Measurements from ENCODE around the gene CLSTN1.

CLSTN1 gene

DNA sequence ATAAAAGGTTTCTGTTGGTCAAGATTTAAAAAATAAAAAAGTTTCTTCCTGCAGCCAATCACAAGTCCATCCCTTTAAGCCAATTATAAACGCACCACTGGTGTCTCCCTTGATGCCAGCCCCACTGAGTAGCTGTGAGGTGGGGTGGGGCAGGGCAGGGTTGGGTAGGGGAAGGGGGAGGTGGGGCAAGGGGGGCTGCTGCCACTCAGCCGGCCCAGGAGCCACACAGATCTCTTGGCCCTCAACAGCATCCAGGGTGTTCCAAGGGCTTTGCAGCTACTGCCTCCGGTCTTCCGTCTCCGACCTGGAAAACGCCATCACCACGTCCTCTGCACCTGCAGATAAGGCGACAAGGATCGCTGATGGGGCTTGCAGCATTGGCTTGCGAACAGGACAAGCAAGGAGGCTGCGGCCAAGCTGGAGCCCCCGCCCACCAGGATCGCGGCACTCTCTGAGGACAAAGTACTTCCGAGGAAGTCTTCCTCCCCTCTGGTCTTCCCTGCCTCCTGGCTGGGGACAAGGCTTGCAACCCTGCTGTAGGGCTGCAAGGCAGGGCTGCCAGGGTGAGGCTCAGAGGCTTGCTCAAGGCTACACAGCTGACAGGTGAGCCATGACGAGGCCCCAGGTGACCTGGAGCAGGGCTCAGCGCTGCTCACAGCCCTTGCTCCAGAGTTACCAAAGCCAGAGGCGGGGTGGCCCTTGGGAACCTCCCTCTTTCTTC is 26.8 kb upstream of the CLSTN1 start:
- no peaks in the 10 kb centered on the region for H3K27me3 ChIP-seq (ENCODE audit: control insufficient read depth, insufficient read depth, low read length)
- peaks cover 8% of the 10 kb centered on the region; the same call in 1 of the 2 replicates for H3K36me3 ChIP-seq (ENCODE audit: control insufficient read depth, insufficient read depth, low read length)
- peak overlapping the region; percentile 15 for H3K4me3 ChIP-seq (ENCODE audit: low read depth, low read length)
- H3K9ac ChIP-seq (ENCODE audit: low read length), result no peak overlapping the region
- peaks cover 42% of the 10 kb centered on the region for H3K4me1 ChIP-seq (ENCODE audit: control insufficient read depth, insufficient read depth, low read length)
- H3K27ac ChIP-seq (ENCODE audit: low read depth, low read length), result no peak overlapping the region
- no peaks in the 10 kb centered on the region for H3K9me3 ChIP-seq (ENCODE audit: control insufficient read depth, insufficient read depth, low read depth, low read length)

GRCh38 chr1:9849691-9850441 is 26.1 kb upstream of the CLSTN1 start:
- peaks cover 8% of the 10 kb centered on the region; the same call in 1 of the 2 replicates for H3K36me3 ChIP-seq (ENCODE audit: control insufficient read depth, insufficient read depth, low read length)
- H3K4me3 ChIP-seq (ENCODE audit: low read depth, low read length), result no peak overlapping the region
- no peaks in the 10 kb centered on the region for H3K9me3 ChIP-seq (ENCODE audit: control insufficient read depth, insufficient read depth, low read depth, low read length)
- H3K27ac ChIP-seq (ENCODE audit: low read depth, low read length), result no peak overlapping the region
- no peak overlapping the region for H3K9ac ChIP-seq (ENCODE audit: low read length)
- no peaks in the 10 kb centered on the region for H3K27me3 ChIP-seq (ENCODE audit: control insufficient read depth, insufficient read depth, low read length)
- H3K4me1 ChIP-seq (ENCODE audit: control insufficient read depth, insufficient read depth, low read length), result peaks cover 42% of the 10 kb centered on the region

DNA sequence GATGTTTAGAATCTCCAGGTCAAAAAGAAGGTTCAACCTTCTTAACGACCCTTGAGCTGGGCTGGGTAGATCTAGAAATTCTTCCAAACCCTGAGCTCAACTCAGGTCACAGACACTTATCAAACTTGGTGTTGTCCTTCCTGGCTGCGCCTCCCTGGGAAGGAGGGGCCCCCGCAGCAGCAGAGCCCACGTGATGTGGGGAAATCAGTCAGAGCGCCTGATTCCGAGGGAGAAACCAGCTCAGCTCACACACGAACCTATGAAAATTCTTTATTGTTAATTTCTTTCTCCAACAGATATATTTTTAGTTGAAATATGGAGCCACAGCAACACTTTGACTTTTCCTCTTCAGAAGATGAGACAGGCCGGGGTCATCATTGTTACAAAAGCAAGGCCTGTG is 24.3 kb upstream of the CLSTN1 start:
- H3K27me3 ChIP-seq (ENCODE audit: control insufficient read depth, insufficient read depth, low read length), result no peaks in the 10 kb centered on the region
- no peaks in the 10 kb centered on the region for H3K36me3 ChIP-seq (ENCODE audit: control insufficient read depth, insufficient read depth, low read length)
- H3K27ac ChIP-seq (ENCODE audit: low read depth, low read length), result no peak overlapping the region
- no peaks in the 10 kb centered on the region for H3K9me3 ChIP-seq (ENCODE audit: control insufficient read depth, insufficient read depth, low read depth, low read length)
- H3K4me1 ChIP-seq (ENCODE audit: control insufficient read depth, insufficient read depth, low read length), result peaks cover 46% of the 10 kb centered on the region
- H3K4me3 ChIP-seq (ENCODE audit: low read depth, low read length), result no peak overlapping the region
- H3K9ac ChIP-seq (ENCODE audit: low read length), result no peak overlapping the region

- Histone ChIP-seq H3K9ac (ENCODE audit: low read length) (no peak overlapping the region), H3K36me3 (ENCODE audit: control insufficient read depth, insufficient read depth, low read length) (no peaks in the 10 kb centered on the region), H3K27ac (ENCODE audit: low read depth, low read length) (no peak overlapping the region), H3K4me1 (ENCODE audit: control insufficient read depth, insufficient read depth, low read length) (peaks cover 44% of the 10 kb centered on the region), H3K4me3 (ENCODE audit: low read depth, low read length) (peak overlapping the region; percentile 30; the same call in 1 of the 2 replicates), H3K9me3 (ENCODE audit: control insufficient read depth, insufficient read depth, low read depth, low read length) (no peaks in the 10 kb centered on the region), H3K27me3 (ENCODE audit: control insufficient read depth, insufficient read depth, low read length) (no peaks in the 10 kb centered on the region)
Measured at GRCh38 chr1:9847269-9847668, 23.5 kb upstream of the CLSTN1 start.

- peak overlapping the region; percentile 30 for H3K4me3 ChIP-seq (ENCODE audit: low read depth, low read length)
- no peaks in the 10 kb centered on the region for H3K36me3 ChIP-seq (ENCODE audit: control insufficient read depth, insufficient read depth, low read length)
- no peak overlapping the region for H3K27ac ChIP-seq (ENCODE audit: low read depth, low read length)
- H3K4me1 ChIP-seq (ENCODE audit: control insufficient read depth, insufficient read depth, low read length), result peaks cover 43% of the 10 kb centered on the region
- no peaks in the 10 kb centered on the region for H3K9me3 ChIP-seq (ENCODE audit: control insufficient read depth, insufficient read depth, low read depth, low read length)
- no peaks in the 10 kb centered on the region for H3K27me3 ChIP-seq (ENCODE audit: control insufficient read depth, insufficient read depth, low read length)
- no peak overlapping the region for H3K9ac ChIP-seq (ENCODE audit: low read length)
Measured at GRCh38 chr1:9846611-9847171, 22.9 kb upstream of the CLSTN1 start.

GRCh38 chr1:9845914-9846313 is 22.1 kb upstream of the CLSTN1 start:
- Histone ChIP-seq H3K27ac (ENCODE audit: low read depth, low read length) (no peak overlapping the region), H3K27me3 (ENCODE audit: control insufficient read depth, insufficient read depth, low read length) (no peaks in the 10 kb centered on the region), H3K9ac (ENCODE audit: low read length) (no peak overlapping the region), H3K36me3 (ENCODE audit: control insufficient read depth, insufficient read depth, low read length) (no peaks in the 10 kb centered on the region), H3K9me3 (ENCODE audit: control insufficient read depth, insufficient read depth, low read depth, low read length) (peaks cover 4% of the 10 kb centered on the region; the same call in 1 of the 2 replicates), H3K4me3 (ENCODE audit: low read depth, low read length) (no peak overlapping the region), H3K4me1 (ENCODE audit: control insufficient read depth, insufficient read depth, low read length) (peaks cover 41% of the 10 kb centered on the region)

- no peak overlapping the region for H3K4me3 ChIP-seq (ENCODE audit: low read depth, low read length)
Measured at GRCh38 chr1:9844756-9845155, 21.0 kb upstream of the CLSTN1 start.

GRCh38 chr1:9844106-9844505 is 20.3 kb upstream of the CLSTN1 start:
- Histone ChIP-seq H3K27ac (ENCODE audit: low read depth, low read length) (no peak overlapping the region), H3K4me1 (ENCODE audit: control insufficient read depth, insufficient read depth, low read length) (peaks cover 36% of the 10 kb centered on the region), H3K4me3 (ENCODE audit: low read depth, low read length) (no peak overlapping the region)

More at GRCh38 chr1:9844756-9845155, 21.0 kb upstream of the CLSTN1 start:
- H3K9me3 ChIP-seq (ENCODE audit: control insufficient read depth, insufficient read depth, low read depth, low read length), result peaks cover 4% of the 10 kb centered on the region; the same call in 1 of the 2 replicates
- H3K9ac ChIP-seq (ENCODE audit: low read length), result no peak overlapping the region
- no peaks in the 10 kb centered on the region for H3K36me3 ChIP-seq (ENCODE audit: control insufficient read depth, insufficient read depth, low read length)
- H3K27ac ChIP-seq (ENCODE audit: low read depth, low read length), result no peak overlapping the region
- H3K4me1 ChIP-seq (ENCODE audit: control insufficient read depth, insufficient read depth, low read length), result peaks cover 36% of the 10 kb centered on the region
- H3K27me3 ChIP-seq (ENCODE audit: control insufficient read depth, insufficient read depth, low read length), result no peaks in the 10 kb centered on the region

DNA sequence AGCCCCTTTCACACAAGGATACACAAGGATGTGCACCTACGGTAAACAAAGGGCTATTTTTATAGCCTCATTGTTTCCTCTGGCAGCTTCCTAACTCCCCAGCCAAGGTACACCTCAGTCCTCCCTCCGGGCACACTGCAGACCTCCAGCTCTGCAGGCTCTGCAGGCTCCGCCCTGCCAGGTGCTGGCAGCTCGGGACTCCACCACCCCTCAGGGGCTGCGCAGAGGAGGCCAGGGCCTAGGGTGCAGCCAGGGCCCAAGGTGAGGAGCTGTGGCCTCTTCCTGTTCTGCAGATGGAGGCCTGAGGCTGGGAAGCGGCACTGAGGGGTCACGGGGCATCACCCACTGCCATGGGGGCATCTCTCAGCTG is 19.8 kb upstream of the CLSTN1 start:
- no peak overlapping the region for H3K27ac ChIP-seq (ENCODE audit: low read depth, low read length)
- H3K36me3 ChIP-seq (ENCODE audit: control insufficient read depth, insufficient read depth, low read length), result no peaks in the 10 kb centered on the region
- no peaks in the 10 kb centered on the region for H3K27me3 ChIP-seq (ENCODE audit: control insufficient read depth, insufficient read depth, low read length)
- no peak overlapping the region for H3K4me3 ChIP-seq (ENCODE audit: low read depth, low read length)
- H3K9me3 ChIP-seq (ENCODE audit: control insufficient read depth, insufficient read depth, low read depth, low read length), result peaks cover 4% of the 10 kb centered on the region; the same call in 1 of the 2 replicates
- no peak overlapping the region for H3K9ac ChIP-seq (ENCODE audit: low read length)
- H3K4me1 ChIP-seq (ENCODE audit: control insufficient read depth, insufficient read depth, low read length), result peaks cover 36% of the 10 kb centered on the region

More at GRCh38 chr1:9844106-9844505, 20.3 kb upstream of the CLSTN1 start:
- Histone ChIP-seq H3K9ac (ENCODE audit: low read length) (no peak overlapping the region), H3K27me3 (ENCODE audit: control insufficient read depth, insufficient read depth, low read length) (no peaks in the 10 kb centered on the region), H3K36me3 (ENCODE audit: control insufficient read depth, insufficient read depth, low read length) (no peaks in the 10 kb centered on the region), H3K9me3 (ENCODE audit: control insufficient read depth, insufficient read depth, low read depth, low read length) (peaks cover 4% of the 10 kb centered on the region; the same call in 1 of the 2 replicates)

GRCh38 chr1:9842781-9843575 is 19.2 kb upstream of the CLSTN1 start:
- Histone ChIP-seq H3K9me3 (ENCODE audit: control insufficient read depth, insufficient read depth, low read depth, low read length) (peaks cover 4% of the 10 kb centered on the region; the same call in 1 of the 2 replicates), H3K4me3 (ENCODE audit: low read depth, low read length) (no peak overlapping the region), H3K9ac (ENCODE audit: low read length) (no peak overlapping the region), H3K4me1 (ENCODE audit: control insufficient read depth, insufficient read depth, low read length) (peaks cover 36% of the 10 kb centered on the region), H3K27ac (ENCODE audit: low read depth, low read length) (no peak overlapping the region), H3K36me3 (ENCODE audit: control insufficient read depth, insufficient read depth, low read length) (no peaks in the 10 kb centered on the region), H3K27me3 (ENCODE audit: control insufficient read depth, insufficient read depth, low read length) (no peaks in the 10 kb centered on the region)

Data from HUES6 (cell line).